ENCODE data around the gene ZNF597. TPM values are rescaled to one million over a fixed set of nuclear protein-coding genes. Genes with fewer than 3 reads are reported as not detected.

Gene ZNF597
- total RNA-seq, 2 experiments from 2014 or later: 2.3 to 2.5 TPM

- H3K27ac Mint-ChIP-seq: peak overlapping the region; percentile 80
- no peak overlapping the region for H3K27ac ChIP-seq (ENCODE audit: low read depth in 1 of 2, low read length in 2 of 2)
- POLR2A ChIA-PET: interaction anchor here (0.7 kb wide), 1 partner anchor 60 kb away, joined by 4 read pairs; the partner anchor contains the start of genes ZNF174 and ZSCAN32
These were observed 17.8 kb upstream of the ZNF597 start for GRCh38 chr16:3461151-3461550.

DNA sequence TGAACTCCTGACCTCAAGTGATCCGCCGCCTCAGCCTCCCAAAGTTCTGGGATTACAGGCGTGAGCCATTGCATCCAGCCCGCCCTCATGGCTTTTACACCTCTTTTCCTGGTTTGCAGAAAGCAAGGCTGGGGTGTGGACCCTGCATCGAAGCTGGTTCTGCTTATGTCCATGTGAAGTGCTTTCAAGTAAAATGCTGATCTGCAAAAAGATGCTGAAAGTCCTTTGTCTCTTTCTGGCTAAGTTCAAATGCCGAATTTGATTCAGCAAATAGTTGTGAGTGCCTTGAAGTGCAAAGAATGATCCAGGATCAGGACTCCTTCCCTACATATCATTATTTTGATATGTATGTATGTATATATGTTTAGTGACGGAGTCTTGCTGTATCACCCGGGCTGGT, 17.3 kb upstream of the ZNF597 start:
- no peak overlapping the region for H3K27ac ChIP-seq (ENCODE audit: low read depth in 1 of 2, low read length in 2 of 2)
- H3K36me3 ChIP-seq (ENCODE audit: insufficient read depth, low read length): peaks cover 14% of the 10 kb centered on the region
- no peak for ATAC-seq (ENCODE audit: poor library complexity)
- Mint-ChIP-seq H3K4me1 (ENCODE audit: low read depth) (peaks cover 70% of the 10 kb centered on the region), H3K4me3 (peak overlapping the region; percentile 65), H3K36me3 (ENCODE audit: low read depth) (peaks cover 18% of the 10 kb centered on the region), H3K27me3 (no peaks in the 10 kb centered on the region), H3K9me3 (no peaks in the 10 kb centered on the region), H3K27ac (peak overlapping the region; percentile 80)
- no peak overlapping the region for H3K4me3 ChIP-seq (ENCODE audit: low read length)
- POLR2A ChIA-PET: no interaction called here
- H3K27me3 ChIP-seq (ENCODE audit: control insufficient read depth in 1 of 2, insufficient read depth in 2 of 2, low read length in 2 of 2): no peaks in the 10 kb centered on the region
- CTCF ChIA-PET: no interaction called here
- intact Hi-C loops (cut with DNase I, micrococcal nuclease): loop anchor here in 1 of 2 experiments (5.0 kb wide), 1 partner anchor 328 kb away; no protein-coding TSS in a partner anchor
- DNase-seq: no peak
- TF ChIP-seq, protein P1, sequence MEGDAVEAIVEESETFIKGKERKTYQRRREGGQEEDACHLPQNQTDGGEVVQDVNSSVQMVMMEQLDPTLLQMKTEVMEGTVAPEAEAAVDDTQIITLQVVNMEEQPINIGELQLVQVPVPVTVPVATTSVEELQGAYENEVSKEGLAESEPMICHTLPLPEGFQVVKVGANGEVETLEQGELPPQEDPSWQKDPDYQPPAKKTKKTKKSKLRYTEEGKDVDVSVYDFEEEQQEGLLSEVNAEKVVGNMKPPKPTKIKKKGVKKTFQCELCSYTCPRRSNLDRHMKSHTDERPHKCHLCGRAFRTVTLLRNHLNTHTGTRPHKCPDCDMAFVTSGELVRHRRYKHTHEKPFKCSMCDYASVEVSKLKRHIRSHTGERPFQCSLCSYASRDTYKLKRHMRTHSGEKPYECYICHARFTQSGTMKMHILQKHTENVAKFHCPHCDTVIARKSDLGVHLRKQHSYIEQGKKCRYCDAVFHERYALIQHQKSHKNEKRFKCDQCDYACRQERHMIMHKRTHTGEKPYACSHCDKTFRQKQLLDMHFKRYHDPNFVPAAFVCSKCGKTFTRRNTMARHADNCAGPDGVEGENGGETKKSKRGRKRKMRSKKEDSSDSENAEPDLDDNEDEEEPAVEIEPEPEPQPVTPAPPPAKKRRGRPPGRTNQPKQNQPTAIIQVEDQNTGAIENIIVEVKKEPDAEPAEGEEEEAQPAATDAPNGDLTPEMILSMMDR (IDR thresholded peaks at IDR 0.05): no peak
- H3K4me1 ChIP-seq (ENCODE audit: insufficient read depth, low read length): peaks cover 69% of the 10 kb centered on the region
- no peaks in the 10 kb centered on the region for H3K9me3 ChIP-seq (ENCODE audit: control insufficient read depth in 1 of 2, insufficient read depth in 1 of 2, low read length in 2 of 2)

More at GRCh38 chr16:3461151-3461550, 17.8 kb upstream of the ZNF597 start:
- intact Hi-C loops (cut with DNase I, micrococcal nuclease): loop anchor here in 1 of 2 experiments (5.0 kb wide), 1 partner anchor 329 kb away; no protein-coding TSS in a partner anchor
- peaks cover 18% of the 10 kb centered on the region for H3K36me3 Mint-ChIP-seq (ENCODE audit: low read depth)
- H3K4me3 Mint-ChIP-seq: peak overlapping the region; percentile 65
- no peaks in the 10 kb centered on the region for H3K9me3 ChIP-seq (ENCODE audit: control insufficient read depth in 1 of 2, insufficient read depth in 1 of 2, low read length in 2 of 2)
- no peak for ATAC-seq (ENCODE audit: poor library complexity)
- H3K36me3 ChIP-seq (ENCODE audit: insufficient read depth, low read length): peaks cover 20% of the 10 kb centered on the region
- no peak overlapping the region for H3K4me3 ChIP-seq (ENCODE audit: low read length)
- peaks cover 72% of the 10 kb centered on the region for H3K4me1 Mint-ChIP-seq (ENCODE audit: low read depth)
- H3K4me1 ChIP-seq (ENCODE audit: insufficient read depth, low read length): peaks cover 75% of the 10 kb centered on the region
- CTCF ChIA-PET: interaction anchor here (0.7 kb wide), 1 partner anchor 236 kb away, joined by 5 read pairs; no protein-coding TSS in a partner anchor
- no peaks in the 10 kb centered on the region for H3K9me3 Mint-ChIP-seq
- H3K27me3 ChIP-seq (ENCODE audit: control insufficient read depth in 1 of 2, insufficient read depth in 2 of 2, low read length in 2 of 2): no peaks in the 10 kb centered on the region
- peak in 10 of 14 experiments; percentile 19 to 64 (median 52) for DNase-seq
- H3K27me3 Mint-ChIP-seq: no peaks in the 10 kb centered on the region
- TF ChIP-seq, protein P1 (IDR thresholded peaks at IDR 0.05): no peak

GRCh38 chr16:3460121-3460520, 16.8 kb upstream of the ZNF597 start:
- TF ChIP-seq, protein P1 (IDR thresholded peaks at IDR 0.05): no peak
- intact Hi-C loops (cut with DNase I, micrococcal nuclease): loop anchor here in 1 of 2 experiments (5.0 kb wide), 1 partner anchor 328 kb away; no protein-coding TSS in a partner anchor
- no peak overlapping the region for H3K4me3 ChIP-seq (ENCODE audit: low read length)
- no peaks in the 10 kb centered on the region for H3K27me3 ChIP-seq (ENCODE audit: control insufficient read depth in 1 of 2, insufficient read depth in 2 of 2, low read length in 2 of 2)
- peaks cover 13% of the 10 kb centered on the region for H3K36me3 Mint-ChIP-seq (ENCODE audit: low read depth)
- peaks cover 64% of the 10 kb centered on the region for H3K4me1 ChIP-seq (ENCODE audit: insufficient read depth, low read length)
- ChIA-PET CTCF (no interaction called here), POLR2A (no interaction called here)
- no peak for DNase-seq
- H3K4me1 Mint-ChIP-seq (ENCODE audit: low read depth): peaks cover 66% of the 10 kb centered on the region
- H3K27me3 Mint-ChIP-seq: no peaks in the 10 kb centered on the region
- peak overlapping the region; percentile 80 for H3K27ac Mint-ChIP-seq
- H3K9me3 ChIP-seq (ENCODE audit: control insufficient read depth in 1 of 2, insufficient read depth in 1 of 2, low read length in 2 of 2): no peaks in the 10 kb centered on the region
- no peak for ATAC-seq (ENCODE audit: poor library complexity)
- no peak overlapping the region for H3K27ac ChIP-seq (ENCODE audit: low read depth in 1 of 2, low read length in 2 of 2)
- H3K4me3 Mint-ChIP-seq: peak overlapping the region; percentile 60
- H3K9me3 Mint-ChIP-seq: no peaks in the 10 kb centered on the region
- H3K36me3 ChIP-seq (ENCODE audit: insufficient read depth, low read length): peaks cover 10% of the 10 kb centered on the region

All from CD4-positive, alpha-beta T cell (primary cell).